GM18505 (cell line): Measurements from ENCODE around the gene DAPK2.

Experiments used
- ATAC-seq: cut with Tn5 transposase; IDR thresholded peaks from one replicate; pipeline ENCODE4 v1.9.1; 2021; ENCODE audit not compliant: unreplicated experiment
- POLR2A ChIP-seq: IDR thresholded peaks from 4 replicates; pipeline ENCODE4 v1.6.1; 2011; ENCODE audit warnings: borderline replicate concordance; ENCODE audit not compliant: insufficient read depth, insufficient read length; ENCODE audit errors: extremely low read depth

DAPK2 gene

GRCh38 chr15:64004056-64004455 is 42.2 kb downstream of the DAPK2 start:
- TF ChIP-seq POLR2A = no peak
- no peak for ATAC-seq

GRCh38 chr15:64003182-64003581 is 43.1 kb downstream of the DAPK2 start:
- no peak for ATAC-seq
- no peak for TF ChIP-seq POLR2A

- no peak for ATAC-seq
Measured at GRCh38 chr15:64001148-64001547, 45.1 kb downstream of the DAPK2 start.

GRCh38 chr15:64000183-64000951 is 45.9 kb downstream of the DAPK2 start:
- TF ChIP-seq POLR2A = no peak
- no peak for ATAC-seq

More at GRCh38 chr15:64001148-64001547, 45.1 kb downstream of the DAPK2 start:
- TF ChIP-seq POLR2A = no peak

- no peak for TF ChIP-seq POLR2A
- no peak for ATAC-seq
Measured at GRCh38 chr15:63999177-63999576, 47.1 kb downstream of the DAPK2 start.

- TF ChIP-seq POLR2A = no peak
- no peak for ATAC-seq
Measured at GRCh38 chr15:63998489-63998888, 47.8 kb downstream of the DAPK2 start.

- no peak for TF ChIP-seq POLR2A
- ATAC-seq = no peak
Measured at GRCh38 chr15:63997715-63998442, 48.4 kb downstream of the DAPK2 start.

GRCh38 chr15:63996794-63997357 is 49.4 kb downstream of the DAPK2 start:
- no peak for TF ChIP-seq POLR2A

GRCh38 chr15:63995789-63996188 is 50.5 kb downstream of the DAPK2 start:
- no peak for ATAC-seq
- no peak for TF ChIP-seq POLR2A

More at GRCh38 chr15:63996794-63997357, 49.4 kb downstream of the DAPK2 start:
- ATAC-seq = no peak

- ATAC-seq = no peak
- TF ChIP-seq POLR2A = no peak
Measured at GRCh38 chr15:63994073-63994600, 52.1 kb downstream of the DAPK2 start.

GRCh38 chr15:63992300-63992699 is 54.0 kb downstream of the DAPK2 start:
- no peak for ATAC-seq
- no peak for TF ChIP-seq POLR2A

- no peak for TF ChIP-seq POLR2A
- no peak for ATAC-seq
Measured at GRCh38 chr15:63991706-63992105, 54.6 kb downstream of the DAPK2 start.

- no peak for ATAC-seq
- no peak for TF ChIP-seq POLR2A
Measured at GRCh38 chr15:63990454-63990853, 55.8 kb downstream of the DAPK2 start.
